Nephron (organoid): ENCODE measurements around the gene DPEP3.
"Not testable (repeated sequence)": the region's sequence is repeated elsewhere in the genome, so short reads cannot be mapped to it uniquely, and the experiment has no call there.

Experiments
- H3K27ac Mint-ChIP-seq, 3 experiments: 2 replicates each; pipeline ENCODE4 v1.8.0; 2020; ENCODE audit warnings: mixed read lengths in 3 of 3, mild to moderate bottlenecking in 2 of 3, moderate library complexity in 1 of 3
- H3K27me3 Mint-ChIP-seq: 2 replicates; pipeline ENCODE4 v1.8.0; 2021; ENCODE audit warnings: low read depth, mild to moderate bottlenecking, moderate library complexity, mixed read lengths
- H3K36me3 Mint-ChIP-seq: 2 replicates; pipeline ENCODE4 v1.8.0; 2020; ENCODE audit warnings: low read depth, mixed read lengths
- H3K4me1 Mint-ChIP-seq: 2 replicates; pipeline ENCODE4 v1.8.0; 2020; ENCODE audit warnings: mixed read lengths
- H3K4me3 Mint-ChIP-seq, 3 experiments: 2 replicates each; pipeline ENCODE4 v1.8.0; 2020; ENCODE audit warnings: mild to moderate bottlenecking in 3 of 3, mixed read lengths in 3 of 3, moderate library complexity in 2 of 3
- H3K9me3 Mint-ChIP-seq: 2 replicates; pipeline ENCODE4 v1.8.0; 2020; ENCODE audit warnings: mixed read lengths
- TF ChIP-seq, protein P1 (sequence below), 3 experiments: fragments of 200-600 bp; sonication (generic); IDR thresholded peaks; one replicate each; pipeline ENCODE4 v1.5.0; 2021; ENCODE audit warnings: antibody characterized with exemption in 3 of 3; ENCODE audit not compliant: unreplicated experiment in 3 of 3

The DPEP3 gene

DNA sequence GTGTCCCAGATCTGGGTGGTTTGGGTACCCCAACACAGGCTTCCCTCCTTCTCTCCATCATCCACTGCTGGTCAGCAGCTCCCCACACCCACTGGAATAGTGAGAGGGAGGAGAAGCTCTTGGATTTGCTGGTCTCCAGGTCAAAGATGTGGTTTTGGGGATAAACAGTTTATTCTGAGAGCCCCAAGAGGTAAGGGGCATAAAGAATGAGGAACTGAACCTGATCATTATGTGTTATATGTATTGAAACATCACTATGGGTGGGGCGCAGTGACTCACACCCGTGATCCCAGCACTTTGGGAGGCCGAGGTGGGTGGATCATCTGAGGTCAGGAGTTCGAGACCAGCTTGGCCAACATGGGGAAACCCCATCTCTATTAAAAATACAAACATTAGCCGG, 15.1 kb upstream of the DPEP3 start:
- H3K9me3 Mint-ChIP-seq = no peaks in the 10 kb centered on the region
- no peak overlapping the region for H3K27ac Mint-ChIP-seq
- TF ChIP-seq, protein P1, sequence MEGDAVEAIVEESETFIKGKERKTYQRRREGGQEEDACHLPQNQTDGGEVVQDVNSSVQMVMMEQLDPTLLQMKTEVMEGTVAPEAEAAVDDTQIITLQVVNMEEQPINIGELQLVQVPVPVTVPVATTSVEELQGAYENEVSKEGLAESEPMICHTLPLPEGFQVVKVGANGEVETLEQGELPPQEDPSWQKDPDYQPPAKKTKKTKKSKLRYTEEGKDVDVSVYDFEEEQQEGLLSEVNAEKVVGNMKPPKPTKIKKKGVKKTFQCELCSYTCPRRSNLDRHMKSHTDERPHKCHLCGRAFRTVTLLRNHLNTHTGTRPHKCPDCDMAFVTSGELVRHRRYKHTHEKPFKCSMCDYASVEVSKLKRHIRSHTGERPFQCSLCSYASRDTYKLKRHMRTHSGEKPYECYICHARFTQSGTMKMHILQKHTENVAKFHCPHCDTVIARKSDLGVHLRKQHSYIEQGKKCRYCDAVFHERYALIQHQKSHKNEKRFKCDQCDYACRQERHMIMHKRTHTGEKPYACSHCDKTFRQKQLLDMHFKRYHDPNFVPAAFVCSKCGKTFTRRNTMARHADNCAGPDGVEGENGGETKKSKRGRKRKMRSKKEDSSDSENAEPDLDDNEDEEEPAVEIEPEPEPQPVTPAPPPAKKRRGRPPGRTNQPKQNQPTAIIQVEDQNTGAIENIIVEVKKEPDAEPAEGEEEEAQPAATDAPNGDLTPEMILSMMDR (IDR thresholded peaks at IDR 0.05; ENCODE audit: unreplicated experiment in 3 of 3) = no peak
- H3K4me3 Mint-ChIP-seq = no peak overlapping the region
- no peaks in the 10 kb centered on the region for H3K4me1 Mint-ChIP-seq
- no peaks in the 10 kb centered on the region for H3K36me3 Mint-ChIP-seq
- peaks cover 7% of the 10 kb centered on the region for H3K27me3 Mint-ChIP-seq

- H3K4me1 Mint-ChIP-seq, H3K27ac Mint-ChIP-seq, H3K27me3 Mint-ChIP-seq, H3K36me3 Mint-ChIP-seq, H3K9me3 Mint-ChIP-seq: not testable (repeated sequence)
- H3K4me3 Mint-ChIP-seq = peak overlapping the region; percentile 3 to 45 (median 35)
Observed at GRCh38 chr16:67994040-67994408, 13.7 kb upstream of the DPEP3 start.

DNA sequence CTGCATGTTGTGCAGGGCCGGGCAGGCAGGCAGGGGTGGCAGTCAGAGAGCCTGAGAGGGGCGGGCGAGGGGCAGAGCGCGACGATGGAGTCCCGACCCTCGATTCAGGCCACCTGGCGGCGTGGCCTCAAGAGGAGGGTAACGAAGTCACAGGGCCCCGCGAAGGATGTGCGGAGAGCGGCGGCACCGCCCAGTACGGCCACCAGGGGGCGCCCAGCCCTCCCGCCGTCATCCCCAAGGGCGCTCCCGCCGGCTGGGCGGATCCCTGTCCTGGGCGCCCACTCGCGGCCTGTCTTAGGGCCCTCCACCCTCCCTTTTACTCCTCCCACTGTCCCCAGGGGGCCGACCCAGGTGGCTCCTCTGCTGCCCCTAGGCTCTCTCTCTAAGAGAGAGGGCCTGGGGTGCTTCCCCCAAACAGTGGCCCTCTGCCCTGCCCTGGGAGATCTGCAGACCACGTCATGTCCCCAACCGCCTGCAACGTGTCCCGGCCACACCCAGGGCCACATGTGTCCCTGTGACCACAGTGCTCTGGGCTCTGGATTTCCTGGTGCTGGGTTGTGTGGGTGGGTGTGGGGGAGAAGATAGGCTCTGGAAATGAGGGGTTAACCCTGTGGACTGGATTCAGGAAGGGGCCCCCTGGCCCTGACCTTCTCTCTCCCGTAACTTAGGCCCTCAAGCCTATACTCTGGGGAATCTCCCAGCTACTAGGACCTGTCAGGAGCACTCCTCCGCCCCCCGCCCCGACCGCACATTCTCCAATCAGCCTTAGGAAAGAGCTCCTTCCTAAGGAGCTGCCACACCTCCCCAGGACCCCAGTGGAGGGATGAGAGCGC, 13.1 kb upstream of the DPEP3 start:
- Mint-ChIP-seq H3K9me3 (no peaks in the 10 kb centered on the region), H3K27ac (no peak overlapping the region), H3K4me3 (peak overlapping the region; percentile 3 to 45 (median 35)), H3K36me3 (no peaks in the 10 kb centered on the region), H3K4me1 (no peaks in the 10 kb centered on the region), H3K27me3 (peaks cover 7% of the 10 kb centered on the region)
- TF ChIP-seq, protein P1 (IDR thresholded peaks at IDR 0.05; ENCODE audit: unreplicated experiment in 3 of 3) = peak; percentile 97 to 98 (median 98)

GRCh38 chr16:67992661-67993206, 12.4 kb upstream of the DPEP3 start:
- TF ChIP-seq, protein P1 (IDR thresholded peaks at IDR 0.05; ENCODE audit: unreplicated experiment in 3 of 3) = no peak
- H3K4me3 Mint-ChIP-seq = no peak overlapping the region
- no peak overlapping the region for H3K27ac Mint-ChIP-seq
- peaks cover 7% of the 10 kb centered on the region for H3K27me3 Mint-ChIP-seq
- H3K4me1 Mint-ChIP-seq = peaks cover 3% of the 10 kb centered on the region
- no peaks in the 10 kb centered on the region for H3K9me3 Mint-ChIP-seq
- H3K36me3 Mint-ChIP-seq = no peaks in the 10 kb centered on the region

- H3K27me3 Mint-ChIP-seq = peaks cover 3% of the 10 kb centered on the region
- H3K9me3 Mint-ChIP-seq = no peaks in the 10 kb centered on the region
- peaks cover 9% of the 10 kb centered on the region for H3K4me1 Mint-ChIP-seq
- no peak overlapping the region for H3K4me3 Mint-ChIP-seq
- TF ChIP-seq, protein P1 (IDR thresholded peaks at IDR 0.05; ENCODE audit: unreplicated experiment in 3 of 3) = no peak
- H3K36me3 Mint-ChIP-seq = no peaks in the 10 kb centered on the region
- H3K27ac Mint-ChIP-seq = no peak overlapping the region
Observed at GRCh38 chr16:67990018-67990386, 9.7 kb upstream of the DPEP3 start.

GRCh38 chr16:67989322-67990017, 9.2 kb upstream of the DPEP3 start:
- TF ChIP-seq, protein P1 (IDR thresholded peaks at IDR 0.05; ENCODE audit: unreplicated experiment in 3 of 3) = no peak
- H3K4me3 Mint-ChIP-seq = no peak overlapping the region
- no peaks in the 10 kb centered on the region for H3K9me3 Mint-ChIP-seq
- peaks cover 12% of the 10 kb centered on the region for H3K4me1 Mint-ChIP-seq
- H3K36me3 Mint-ChIP-seq = no peaks in the 10 kb centered on the region
- no peak overlapping the region for H3K27ac Mint-ChIP-seq
- H3K27me3 Mint-ChIP-seq = peaks cover 3% of the 10 kb centered on the region
